ENCODE data around the gene NTMT2.
"Not testable (repeated sequence)": the region's sequence is repeated elsewhere in the genome, so short reads cannot be mapped to it uniquely, and the experiment has no call there.

Gene NTMT2

DNA sequence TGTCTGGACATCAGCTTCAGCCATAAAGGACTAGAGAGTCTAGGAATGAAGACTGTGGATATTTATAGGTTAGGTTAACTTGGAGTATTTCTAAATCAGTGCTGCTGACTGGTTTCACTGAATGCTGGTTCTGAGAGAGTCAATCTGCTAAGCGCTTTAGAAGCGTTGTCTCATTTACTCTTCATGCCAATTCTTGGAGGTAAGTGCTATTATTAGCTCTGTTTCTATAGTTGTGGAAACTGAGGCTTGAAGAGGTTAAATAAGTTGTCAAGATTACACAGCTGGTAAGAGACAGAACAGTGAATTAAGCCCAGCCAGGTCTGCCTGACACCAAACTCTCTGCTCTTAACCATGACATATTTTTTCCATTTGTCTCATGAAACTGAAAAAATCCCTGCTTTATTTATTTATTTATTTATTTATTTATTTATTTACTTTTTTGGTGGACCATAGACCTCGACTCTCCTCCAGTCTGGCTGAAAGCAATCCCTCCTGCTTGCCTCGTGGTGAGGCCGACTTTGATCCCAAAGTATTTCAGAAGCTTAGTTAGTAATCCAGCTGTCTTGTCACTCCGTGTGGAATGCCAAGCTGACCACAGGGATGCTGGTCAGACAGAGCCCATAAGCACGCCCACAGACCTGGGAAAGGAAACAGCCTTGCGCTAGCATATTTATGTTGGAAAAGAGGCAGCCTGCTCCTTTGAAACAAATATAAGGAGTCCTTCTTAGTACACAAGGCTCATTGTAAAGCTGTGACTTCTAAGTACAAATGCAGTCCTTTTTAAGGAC, 16.9 kb downstream of the NTMT2 start:
- no peak for DNase-seq

DNA sequence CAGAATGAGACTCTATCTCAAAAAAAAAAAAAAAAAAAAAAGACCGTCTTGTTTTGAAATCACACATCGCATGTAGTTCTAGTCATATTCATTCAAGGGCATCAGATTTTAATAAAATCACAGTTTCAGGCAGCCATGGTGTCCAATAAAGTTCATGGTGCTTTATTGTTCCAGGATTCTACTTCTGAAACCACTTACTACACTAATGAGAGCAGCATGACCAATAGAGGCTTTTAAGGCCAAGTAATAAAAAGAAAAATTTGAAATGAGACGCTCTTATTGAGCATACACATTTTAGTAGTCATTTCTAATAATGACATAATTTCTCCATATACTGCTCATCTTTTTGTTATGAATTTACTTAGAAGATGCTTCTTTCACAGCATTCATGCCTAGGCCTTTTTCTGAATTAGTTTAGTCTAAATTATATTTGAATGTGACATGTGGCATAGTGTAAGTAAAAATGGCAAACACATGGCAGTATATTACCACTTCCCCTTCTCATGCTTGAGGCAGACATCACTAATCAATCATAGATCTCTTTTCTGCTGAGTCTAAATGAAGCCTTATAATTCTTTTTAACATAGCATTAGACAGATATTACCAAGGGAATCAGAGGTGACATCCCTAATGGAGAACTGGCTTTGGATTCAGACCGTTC, 18.5 kb downstream of the NTMT2 start:
- DNase-seq = no peak

DNA sequence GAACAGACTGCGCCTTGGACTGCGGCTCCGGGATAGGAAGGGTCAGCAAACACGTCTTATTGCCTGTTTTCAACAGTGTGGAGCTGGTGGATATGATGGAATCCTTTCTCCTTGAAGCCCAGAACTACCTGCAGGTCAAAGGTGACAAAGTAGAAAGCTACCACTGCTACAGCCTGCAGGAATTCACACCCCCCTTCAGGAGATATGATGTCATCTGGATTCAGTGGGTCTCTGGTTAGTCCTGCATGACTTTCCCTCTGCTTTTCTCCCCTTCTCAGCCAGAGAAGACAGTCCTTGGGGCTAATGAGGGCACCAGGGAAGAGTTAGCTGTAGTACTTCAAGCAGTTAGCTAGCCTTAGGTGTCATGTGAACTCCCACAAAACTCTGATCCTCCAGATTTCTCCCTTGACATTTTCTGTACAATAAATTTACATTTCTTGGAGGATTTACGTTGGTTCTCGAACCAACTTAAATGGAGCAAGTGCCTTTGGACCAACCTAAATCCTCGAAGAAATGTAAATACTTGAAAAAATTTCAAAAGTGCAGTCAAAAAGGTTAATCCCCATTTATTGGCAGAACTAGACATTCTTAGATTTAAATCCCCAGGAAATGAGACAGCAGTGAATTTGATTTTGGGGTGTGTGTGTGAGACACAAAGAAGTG, 20.9 kb downstream of the NTMT2 start:
- DNase-seq = no peak

DNA sequence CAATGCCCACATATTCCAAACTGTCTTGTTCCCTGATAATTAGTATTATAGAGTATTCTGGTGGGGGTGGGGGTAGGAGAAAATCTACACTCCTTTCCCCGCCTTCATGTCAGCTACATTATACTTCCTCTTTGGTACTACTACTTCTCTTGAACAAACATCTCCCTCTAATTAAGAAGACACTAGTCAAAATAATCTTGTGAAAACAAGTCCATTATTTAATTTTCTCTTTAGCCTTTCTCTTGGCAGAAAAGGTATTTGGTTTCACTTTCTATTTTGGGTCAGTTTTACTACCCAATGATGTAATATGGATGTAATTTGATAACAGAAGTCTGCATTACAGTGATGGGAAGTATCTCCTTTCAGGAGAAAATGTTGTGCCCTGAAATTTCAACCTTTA, 22.5 kb downstream of the NTMT2 start:
- DNase-seq = no peak

DNA sequence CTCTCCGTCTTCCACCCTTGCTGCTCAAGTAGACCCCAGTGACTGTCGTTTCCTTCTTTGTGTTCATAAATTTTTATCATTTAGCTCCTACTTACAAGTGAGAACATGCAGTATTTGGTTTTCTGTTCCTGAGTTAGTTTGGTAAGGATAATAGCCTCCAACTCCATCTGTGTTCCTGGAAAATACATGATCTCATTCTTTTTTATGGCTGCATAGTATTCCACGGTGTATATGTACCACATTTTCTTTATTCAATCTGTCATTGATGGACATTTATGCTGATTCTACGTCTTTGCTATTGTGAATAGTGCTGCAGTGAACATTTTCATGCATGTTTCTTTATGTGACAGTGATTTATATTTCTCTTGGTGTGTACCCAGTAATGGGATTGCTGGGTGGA, 24.8 kb downstream of the NTMT2 start:
- DNase-seq = not testable (repeated sequence)

DNA sequence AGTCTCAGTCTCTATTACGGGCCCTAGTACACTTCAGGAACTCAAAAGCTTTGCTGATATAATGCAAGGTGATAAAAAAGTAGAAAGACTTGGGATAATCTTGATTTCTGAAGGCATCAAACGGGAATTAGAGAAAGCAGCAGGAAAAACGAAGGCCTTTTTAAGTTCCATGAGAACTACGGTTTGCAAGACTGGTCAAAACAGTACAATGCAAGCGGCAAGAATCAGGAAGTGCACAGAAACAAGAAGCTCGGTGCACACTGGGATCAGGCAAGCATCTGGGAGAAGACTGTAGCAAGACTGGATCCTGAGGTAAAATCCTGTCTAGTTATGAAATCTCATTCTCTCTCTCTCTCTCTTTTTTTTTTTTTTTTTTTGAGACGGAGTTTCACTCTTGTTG, 28.6 kb downstream of the NTMT2 start:
- no peak for DNase-seq

DNA sequence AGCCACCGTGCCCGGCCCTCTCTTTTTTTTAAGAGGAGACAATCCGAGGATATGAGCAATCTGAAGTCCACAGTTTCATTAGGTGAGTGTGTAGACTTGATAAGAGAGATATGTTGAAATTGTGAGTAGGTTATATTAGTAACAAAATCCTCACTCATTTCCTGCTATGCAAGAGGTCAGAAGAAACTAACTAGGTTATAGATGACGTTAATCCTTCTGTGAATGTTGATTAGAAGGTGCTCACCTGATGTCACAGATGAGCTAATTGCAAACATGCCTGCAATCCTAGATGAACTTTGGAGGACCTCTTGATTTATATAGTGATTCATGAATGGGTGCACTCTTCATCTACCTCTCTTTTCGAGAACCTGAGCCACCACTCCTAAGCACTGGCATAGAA, 29.3 kb downstream of the NTMT2 start:
- DNase-seq = no peak

DNA sequence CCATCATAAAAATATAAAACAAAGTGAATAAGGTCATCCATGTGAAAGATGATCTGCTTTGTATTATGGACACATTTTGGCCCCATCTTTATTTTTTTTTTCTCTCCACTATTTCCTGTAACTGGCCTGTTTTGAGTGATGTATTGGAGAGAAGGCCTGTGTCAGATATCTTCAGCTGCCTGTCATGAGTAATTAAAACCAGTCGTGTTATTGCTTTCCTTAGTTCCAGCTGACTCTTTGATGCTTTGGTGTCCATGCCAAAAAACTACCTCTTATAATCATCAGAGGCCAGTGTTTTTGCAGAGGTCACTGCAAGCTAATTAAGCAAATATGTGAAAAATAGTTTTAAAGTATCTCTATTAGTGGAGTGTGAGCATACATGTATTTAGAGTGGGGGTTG, 29.7 kb downstream of the NTMT2 start:
- no peak for DNase-seq

DNA sequence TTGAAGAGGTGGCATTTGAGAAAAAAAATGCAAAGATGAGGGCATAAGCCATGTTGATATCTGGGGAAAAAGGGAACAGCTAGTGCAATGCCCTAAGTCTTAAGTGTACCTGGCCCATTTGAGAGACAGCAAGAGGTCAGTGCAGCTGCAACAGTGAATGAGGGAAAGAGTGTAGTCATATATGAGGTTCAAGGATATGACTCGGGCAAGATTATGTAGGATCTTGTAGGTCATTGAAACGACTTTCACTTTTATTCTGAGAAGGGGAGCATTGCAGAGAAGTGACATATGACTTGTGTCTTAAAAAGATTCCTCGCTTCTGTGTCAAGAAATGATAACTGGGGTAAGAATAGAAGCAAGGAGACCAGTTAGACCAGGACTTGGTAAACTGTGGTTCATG, 31.0 kb downstream of the NTMT2 start:
- no peak for DNase-seq

DNA sequence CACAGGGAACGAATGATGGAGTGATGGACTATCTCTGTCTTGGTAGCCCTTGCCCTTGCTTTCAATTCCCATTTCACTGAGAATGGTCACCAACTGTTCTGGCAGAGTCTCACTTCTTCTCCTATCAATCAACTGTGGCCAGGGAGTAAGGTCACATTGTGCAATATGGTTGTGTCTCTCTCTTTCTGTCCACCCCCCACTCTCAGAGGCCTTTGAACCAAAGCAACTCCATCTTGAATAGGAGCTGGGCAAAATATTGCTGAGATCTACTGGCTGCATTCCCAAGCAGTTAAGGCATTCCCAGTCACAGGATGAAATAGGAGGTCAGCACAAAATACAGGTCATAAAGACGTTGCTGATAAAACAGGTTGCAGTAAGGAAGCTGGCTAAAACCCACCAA, 36.7 kb downstream of the NTMT2 start:
- DNase-seq = no peak

DNA sequence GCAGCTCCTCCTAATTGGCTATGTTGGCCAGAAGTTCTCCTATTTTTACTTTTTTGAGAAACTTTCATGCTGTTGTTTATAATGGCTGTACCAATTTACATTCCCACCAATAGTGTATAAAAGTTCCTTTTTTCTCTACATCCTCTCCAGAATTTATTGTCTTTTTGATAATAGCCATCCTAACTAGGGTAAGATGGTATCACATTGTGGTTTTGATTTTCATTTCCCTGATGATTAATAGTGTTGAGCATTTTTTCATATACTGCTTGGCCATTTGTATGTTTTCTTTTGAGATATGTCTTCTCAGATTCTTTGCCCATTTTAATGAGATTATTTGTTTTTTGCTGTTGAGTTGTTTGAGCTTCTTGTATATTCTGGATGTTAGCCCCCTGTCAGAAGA, 46.8 kb downstream of the NTMT2 start:
- DNase-seq = no peak

DNA sequence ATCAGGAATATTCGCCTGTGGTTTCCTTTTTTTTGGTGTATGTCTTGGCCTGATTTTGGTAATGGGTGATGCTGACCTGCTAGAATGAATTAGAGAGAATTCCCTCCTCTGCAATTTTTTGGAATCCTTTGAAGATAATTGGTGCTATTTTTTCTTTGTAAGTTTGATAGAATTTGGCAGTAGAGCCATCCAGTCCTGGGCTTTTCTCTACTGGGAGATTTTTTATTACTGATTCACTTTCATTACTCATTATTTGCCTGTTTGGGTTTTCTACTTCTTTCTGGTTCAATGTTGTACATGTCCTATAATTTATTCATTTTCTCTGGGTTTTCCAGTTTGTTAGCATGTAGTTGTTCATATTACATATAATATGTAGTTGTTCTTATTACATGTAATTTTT, 48.7 kb downstream of the NTMT2 start:
- DNase-seq = no peak

DNA sequence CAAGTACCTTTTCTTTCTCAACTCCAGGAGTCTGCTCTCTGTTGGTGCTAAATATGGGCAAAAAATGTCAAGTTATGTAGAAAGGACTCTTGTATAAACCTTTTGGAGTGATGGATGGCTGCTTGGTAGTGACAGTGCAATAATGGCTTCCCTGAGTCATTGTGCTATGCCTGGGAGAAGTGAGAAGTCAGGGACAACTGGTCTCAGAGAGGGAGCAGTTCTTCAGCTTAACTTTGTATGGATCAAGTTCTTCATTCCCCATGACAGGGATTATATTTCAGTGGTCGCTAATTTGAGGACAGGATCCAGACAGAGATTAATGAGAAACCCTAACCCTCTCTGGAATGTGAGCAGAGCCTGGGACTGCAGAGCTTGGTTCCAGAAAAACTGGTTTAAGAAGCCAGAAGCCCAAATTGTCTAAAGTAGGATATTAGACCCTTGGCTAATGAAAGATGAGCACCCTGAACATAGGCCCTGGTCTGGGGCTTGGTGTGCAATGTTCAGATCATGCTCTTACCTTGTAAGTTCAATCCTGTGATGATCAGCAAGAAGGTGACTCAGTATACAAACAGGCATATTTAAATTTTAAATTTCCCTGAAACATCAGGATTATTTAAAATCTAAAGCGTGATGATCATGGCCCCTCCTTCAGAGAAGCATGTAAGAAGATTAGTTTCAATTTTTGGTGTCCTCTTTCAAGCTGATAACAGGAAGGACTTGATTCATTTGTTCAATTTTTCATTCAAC, 50.9 kb downstream of the NTMT2 start:
- DNase-seq = no peak

DNA sequence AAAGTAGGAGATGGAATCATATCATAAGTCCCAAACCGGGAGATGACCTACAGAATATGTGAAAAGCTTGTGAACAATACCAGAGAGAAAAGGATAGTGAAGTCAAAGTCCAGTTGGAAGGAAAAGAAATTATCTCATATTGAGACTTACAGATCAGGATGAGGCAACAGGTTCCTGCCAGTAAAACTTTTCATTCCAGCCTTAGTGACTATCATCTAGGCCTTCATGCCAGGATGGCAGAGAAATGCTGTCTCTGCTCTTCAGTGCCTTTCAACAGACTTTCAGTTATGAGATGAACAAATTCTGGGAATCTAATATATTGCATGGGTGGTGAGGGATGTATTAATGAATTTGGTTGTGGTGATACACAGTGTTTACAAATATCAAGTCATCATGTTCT, 52.3 kb downstream of the NTMT2 start:
- DNase-seq = no peak

DNA sequence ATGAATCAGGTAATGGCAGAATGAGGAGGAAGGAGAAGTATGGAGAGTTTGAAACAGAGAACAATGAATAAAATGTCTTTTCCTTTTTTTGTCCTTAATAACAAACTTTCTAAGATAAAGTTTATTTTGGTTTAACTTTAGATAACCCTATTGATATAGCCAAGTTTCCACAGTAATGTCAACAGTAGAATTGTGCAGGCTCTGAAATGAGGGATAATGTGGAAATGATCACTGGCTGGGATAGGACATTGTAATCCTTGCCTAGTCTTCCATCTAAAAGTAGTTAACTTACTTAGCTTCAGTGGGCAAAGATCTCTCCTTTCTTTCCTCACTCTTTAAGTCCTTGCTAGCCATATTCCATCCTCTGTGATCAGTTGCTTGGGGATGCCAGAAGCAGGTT, 52.8 kb downstream of the NTMT2 start:
- DNase-seq = no peak

DNA sequence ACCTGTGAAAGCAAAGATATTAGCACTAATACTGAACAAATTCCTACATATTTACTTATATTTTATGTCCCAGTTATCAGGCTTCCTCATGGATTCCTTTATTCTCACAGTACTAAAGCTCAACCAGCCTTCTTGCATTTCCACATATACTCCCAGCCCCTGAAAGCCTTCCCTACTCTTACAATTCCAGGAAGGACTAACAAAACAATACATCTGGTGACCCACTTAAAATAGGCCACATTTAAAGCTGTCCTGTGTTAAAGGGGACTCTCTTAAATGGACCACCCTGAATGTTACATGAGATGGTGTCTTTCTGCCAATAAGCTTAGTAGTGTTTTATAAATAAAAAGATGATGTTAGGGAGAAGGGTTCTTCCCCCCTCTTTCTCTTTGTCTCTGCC, 54.4 kb downstream of the NTMT2 start:
- no peak for DNase-seq

DNA sequence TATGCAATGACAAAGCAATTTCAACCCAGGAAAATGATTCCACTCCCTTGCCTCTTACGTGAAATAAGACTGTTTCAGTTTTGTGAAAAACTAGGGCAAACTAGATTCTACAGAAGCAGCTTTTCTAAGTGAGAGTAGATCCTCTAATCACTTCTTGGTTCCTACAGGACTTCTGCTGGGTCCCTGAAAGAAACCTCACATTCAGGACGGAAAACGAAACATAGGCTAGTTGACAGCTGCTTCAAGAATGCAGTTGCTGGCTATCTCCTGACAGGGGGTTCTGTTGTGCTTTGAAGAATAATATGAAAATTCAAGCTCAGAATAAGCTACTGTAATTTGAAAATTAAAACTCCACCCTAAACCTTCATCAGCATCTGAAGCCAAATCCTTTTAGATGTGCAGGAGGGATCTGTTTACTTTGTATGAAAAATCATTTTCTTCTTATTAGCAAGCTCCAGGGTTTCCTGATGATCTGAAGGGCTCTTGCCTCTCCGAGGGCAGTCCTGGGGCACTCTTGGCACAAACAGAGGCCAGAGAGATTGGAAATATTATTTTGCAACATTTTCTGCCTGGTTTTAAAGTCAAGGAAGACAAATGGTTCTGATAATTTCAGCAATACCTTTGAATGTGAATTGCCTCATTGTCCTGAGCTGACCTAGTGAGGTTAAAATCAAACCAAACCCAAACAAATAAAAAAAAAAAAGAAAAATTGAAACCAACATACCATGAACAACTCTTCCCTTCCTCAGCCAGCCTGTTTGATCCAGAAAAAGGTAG, 55.0 kb downstream of the NTMT2 start:
- no peak for DNase-seq

DNA sequence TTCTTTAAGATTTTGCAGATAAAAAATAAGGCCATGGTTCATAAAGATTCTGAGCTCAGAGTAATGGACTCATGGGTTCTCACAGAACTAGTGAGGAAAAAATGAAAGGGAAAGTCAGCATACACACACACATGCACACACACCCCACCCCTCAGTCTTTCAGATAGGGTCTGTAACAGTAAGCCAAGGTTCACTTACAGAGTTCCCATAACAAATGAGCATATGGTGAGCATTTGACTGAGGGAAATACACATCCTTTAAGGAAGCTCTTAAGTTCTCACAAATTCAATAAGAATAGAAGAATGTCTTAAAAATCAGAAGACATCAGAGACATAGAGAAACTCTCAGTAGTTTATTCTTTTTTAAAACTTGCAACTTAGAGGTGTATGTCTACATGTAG, 57.9 kb downstream of the NTMT2 start:
- DNase-seq = no peak

DNA sequence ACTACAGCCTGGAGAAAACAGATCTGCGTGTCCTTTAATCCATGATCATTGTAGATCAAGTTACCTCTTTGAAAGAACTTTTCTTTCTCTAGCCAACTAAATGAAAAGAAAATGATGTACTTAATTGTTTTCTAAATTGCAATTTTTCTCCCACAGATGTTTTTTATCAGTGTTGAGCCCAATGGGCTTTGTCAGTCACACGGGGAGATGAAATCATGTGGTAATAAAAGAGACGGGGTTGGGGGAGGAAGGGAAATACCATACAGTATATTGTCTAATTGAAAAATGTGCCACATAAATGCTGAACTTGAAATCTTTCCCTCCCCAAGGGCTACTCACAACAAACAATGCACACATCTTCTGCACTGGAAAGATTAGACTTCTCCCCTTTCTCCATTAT, 58.4 kb downstream of the NTMT2 start:
- no peak for DNase-seq

DNA sequence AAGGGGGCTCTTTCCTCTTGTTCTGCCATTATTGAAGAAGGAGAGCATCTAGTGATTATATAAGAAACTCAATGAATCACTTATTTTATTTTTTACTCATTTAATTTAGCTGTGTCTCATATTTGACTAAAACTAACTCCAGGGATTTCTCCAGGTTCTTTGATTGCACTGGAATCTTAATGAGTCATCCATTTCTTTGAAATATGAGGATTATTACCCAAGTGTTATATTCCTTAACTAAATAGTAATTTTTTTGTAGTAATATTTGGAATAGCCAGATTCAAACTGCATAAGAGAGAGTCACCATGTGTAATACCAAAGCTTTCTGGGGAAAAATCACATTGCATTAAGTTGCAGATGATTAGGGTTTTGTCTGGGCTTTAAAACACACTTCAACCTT, 59.5 kb downstream of the NTMT2 start:
- DNase-seq = no peak

DNA sequence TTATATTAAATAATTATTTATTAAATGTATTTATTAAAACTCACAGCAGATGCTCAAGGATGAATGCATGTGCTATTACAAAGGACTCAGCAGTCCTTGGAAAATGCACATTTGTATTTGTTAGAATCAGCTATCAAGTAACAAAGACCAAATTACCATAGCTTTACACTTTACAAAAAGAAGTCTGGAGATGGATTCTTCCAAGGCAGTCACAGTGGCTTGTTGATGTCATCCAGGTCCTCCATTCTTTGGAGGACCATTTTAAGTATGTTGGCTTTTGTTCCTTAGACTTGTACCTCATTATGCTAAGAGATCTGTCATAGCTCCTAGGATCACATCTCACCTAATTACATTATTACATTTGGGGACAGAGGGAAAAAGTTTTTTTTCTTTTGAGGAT, 63.4 kb downstream of the NTMT2 start:
- DNase-seq = no peak

DNA sequence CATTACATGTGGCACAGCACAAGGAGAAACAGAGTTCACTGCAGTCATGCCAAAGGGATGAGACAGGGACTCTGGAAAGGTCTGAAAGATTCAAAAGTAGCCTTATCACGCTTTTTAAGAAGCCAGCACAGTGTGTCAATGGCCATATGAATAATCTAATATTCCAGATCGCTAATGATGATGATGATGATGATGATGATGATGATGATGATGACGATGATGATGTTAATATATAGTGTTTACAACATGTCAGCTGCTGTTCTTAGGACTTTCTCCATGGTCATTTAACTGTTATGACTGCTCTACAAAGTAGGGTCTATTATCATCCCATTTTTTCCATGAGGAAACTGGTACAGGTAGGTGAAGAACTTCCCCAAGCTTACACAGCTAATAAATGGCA, 64.4 kb downstream of the NTMT2 start:
- DNase-seq = no peak

DNA sequence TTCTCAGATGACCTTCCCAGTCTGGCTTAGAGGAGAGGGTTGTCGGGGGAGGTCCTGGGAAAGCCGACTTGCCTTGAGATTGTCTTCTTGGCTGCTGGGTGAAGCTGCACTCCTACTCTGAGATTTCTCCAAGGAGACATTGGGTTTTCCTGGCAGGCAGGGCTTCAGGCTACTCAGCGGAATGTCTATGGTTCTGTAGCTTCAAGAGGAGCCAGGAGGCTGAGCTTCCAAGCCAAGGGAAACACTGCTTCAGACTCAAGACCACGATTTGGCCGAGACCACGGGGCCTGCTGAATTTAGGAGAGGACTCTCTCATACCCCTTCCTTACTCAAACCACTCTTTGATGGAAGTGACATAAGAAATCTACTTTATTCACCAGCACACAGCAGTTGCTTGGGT, 67.8 kb downstream of the NTMT2 start:
- no peak for DNase-seq

All from cortex of kidney (tissue), 1 donor.